ENCODE data around the gene POLD2. TPM values are rescaled to one million over a fixed set of nuclear protein-coding genes. Genes with fewer than 3 reads are reported as not detected.

Gene POLD2
- total and polyA plus RNA-seq, 2 of the 4 experiments (the other 2 are of a cell fraction): 142 to 163 TPM

DNA sequence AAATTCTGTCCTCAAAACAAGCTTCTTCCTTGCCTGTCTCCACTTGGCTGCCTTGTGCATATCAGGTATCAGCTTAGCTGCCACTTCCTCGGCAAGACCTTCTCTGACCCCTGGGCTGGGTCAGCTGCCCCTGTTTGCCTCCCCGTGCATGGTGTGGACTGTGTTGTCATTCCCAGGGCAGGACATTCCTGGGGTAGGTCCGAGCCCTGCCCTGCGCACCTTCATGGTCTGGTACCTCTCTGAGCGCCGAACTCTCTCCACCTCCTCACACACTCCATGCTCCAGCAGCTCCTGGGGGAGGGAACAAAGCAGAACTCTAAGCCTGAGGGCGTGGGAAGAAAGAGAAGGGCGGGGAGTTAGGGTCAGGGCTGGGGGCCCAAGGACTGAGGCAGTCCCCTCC, 44.8 kb downstream of the POLD2 start:
- Histone ChIP-seq H4K91ac (ENCODE audit: insufficient read depth, low read depth, low read length) (no peak overlapping the region), H4K20me1 (ENCODE audit: insufficient read depth, low read length) (no peaks in the 10 kb centered on the region; the same call in 1 of the 2 replicates), H4K8ac (ENCODE audit: low read depth in 2 of 2, low read length in 2 of 2) (no peak overlapping the region), H2BK5ac (ENCODE audit: low read depth, low read length, poor library complexity, severe bottlenecking) (no peak overlapping the region), H2BK120ac (ENCODE audit: low read depth, low read length) (no peak overlapping the region), H3K4me2 (ENCODE audit: low read depth, low read length) (no peak overlapping the region), H3K56ac (ENCODE audit: extremely low read depth, insufficient read depth, low read length) (no peak overlapping the region), H3K14ac (replicated peaks; ENCODE audit: low read depth, low read length) (no peak overlapping the region), H3K27me3 (ENCODE audit: control insufficient read depth, insufficient read depth, low read length) (no peaks in the 10 kb centered on the region), H2AK5ac (ENCODE audit: low read depth, low read length) (no peak overlapping the region), H4K5ac (ENCODE audit: low read depth, low read length) (no peak overlapping the region), H3K9ac (ENCODE audit: low read depth, low read length) (no peak overlapping the region), H3K4me1 (ENCODE audit: control insufficient read depth, insufficient read depth, low read length) (peaks cover 2% of the 10 kb centered on the region; the same call in 1 of the 2 replicates), H2BK15ac (ENCODE audit: low read depth, low read length) (no peak overlapping the region), H3K4me3 (ENCODE audit: insufficient read depth, low read depth, low read length) (no peak overlapping the region), H3K23ac (ENCODE audit: low read depth, low read length) (no peak overlapping the region), H2AK9ac (replicated peaks; ENCODE audit: low read depth, low read length, poor library complexity) (no peak overlapping the region), H3K9me3 (ENCODE audit: control insufficient read depth, insufficient read depth, low read length) (no peaks in the 10 kb centered on the region), H3K18ac (ENCODE audit: low read depth, low read length) (no peak overlapping the region), H3K79me1 (ENCODE audit: low read depth in 1 of 2, low read length in 2 of 2) (peaks cover 7 to 33% of the 10 kb centered on the region in 2 experiments; a peak in 3 of 4 replicates), H3K4ac (ENCODE audit: low read depth, low read length) (no peak overlapping the region), H2AFZ (replicated peaks; ENCODE audit: low read length, poor library complexity) (no peak overlapping the region), H3K36me3 (ENCODE audit: control insufficient read depth, insufficient read depth, low read length) (peaks cover 52% of the 10 kb centered on the region), H3K9me1 (ENCODE audit: insufficient read depth, low read length) (peaks cover 9% of the 10 kb centered on the region), H2BK20ac (ENCODE audit: low read depth, low read length) (no peak overlapping the region), H3K27ac (ENCODE audit: insufficient read depth, low read length) (no peak overlapping the region)
- intact Hi-C loops (cut with micrococcal nuclease): no loop called here
- ATAC-seq (ENCODE audit: low read depth) (no peak), DNase-seq (no peak)
- dilution Hi-C loops (cut with HindIII; ENCODE audit: low sequenced_read_pairs, unreplicated experiment): no loop called here
- BruUV-seq (replicated peaks): no TSS peak
- in situ Hi-C loops (cut with MboI; ENCODE audit: low sequenced_read_pairs): no loop called here
- WGBS, 2 experiments (ENCODE audit: extremely low coverage in 2 of 2, insufficient read length in 1 of 2): 20% methylated on average over 1 of the region's 8 CpGs; no CpG with 5 or more reads in 1 of the 2 experiments
- CTCF ChIA-PET: no interaction called here
- TF ChIP-seq CTCF (conservative IDR thresholded peaks at IDR 0.05; ENCODE audit: low read depth, low read length) (no peak), MAFK (IDR thresholded peaks at IDR 0.05; ENCODE audit: low read depth, low read length) (no peak), RFX5 (IDR thresholded peaks at IDR 0.05; ENCODE audit: low read depth, low read length) (no peak), SMC3 (IDR thresholded peaks at IDR 0.05; ENCODE audit: low read depth, low read length) (no peak), MAZ (IDR thresholded peaks at IDR 0.05; ENCODE audit: borderline replicate concordance, low read depth, low read length) (no peak), NFE2L2 (IDR thresholded peaks at IDR 0.05; ENCODE audit: low read depth, low read length) (no peak), BHLHE40 (IDR thresholded peaks at IDR 0.05; ENCODE audit: low read depth, low read length) (no peak), ELK1 (IDR thresholded peaks at IDR 0.05; ENCODE audit: borderline replicate concordance, low read depth, low read length) (no peak), RCOR1 (IDR thresholded peaks at IDR 0.05; ENCODE audit: insufficient replicate concordance, low read length) (no peak), CHD1 (IDR thresholded peaks at IDR 0.05; ENCODE audit: low read depth, low read length) (no peak), CEBPB (IDR thresholded peaks at IDR 0.05; ENCODE audit: low read depth, low read length) (no peak), MXI1 (IDR thresholded peaks at IDR 0.05; ENCODE audit: borderline replicate concordance, low read depth, low read length) (no peak), FOS (IDR thresholded peaks at IDR 0.05; ENCODE audit: low read depth, low read length) (no peak), POLR2A (IDR thresholded peaks at IDR 0.05; ENCODE audit: low read depth, low read length) (no peak)
- TF ChIP-seq, protein P1, sequence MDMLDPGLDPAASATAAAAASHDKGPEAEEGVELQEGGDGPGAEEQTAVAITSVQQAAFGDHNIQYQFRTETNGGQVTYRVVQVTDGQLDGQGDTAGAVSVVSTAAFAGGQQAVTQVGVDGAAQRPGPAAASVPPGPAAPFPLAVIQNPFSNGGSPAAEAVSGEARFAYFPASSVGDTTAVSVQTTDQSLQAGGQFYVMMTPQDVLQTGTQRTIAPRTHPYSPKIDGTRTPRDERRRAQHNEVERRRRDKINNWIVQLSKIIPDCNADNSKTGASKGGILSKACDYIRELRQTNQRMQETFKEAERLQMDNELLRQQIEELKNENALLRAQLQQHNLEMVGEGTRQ (IDR thresholded peaks at IDR 0.05; ENCODE audit: low read depth, low read length): no peak
- POLR2A ChIA-PET (ENCODE audit: unreplicated experiment): no interaction called here
